ENCODE measurements around the gene ACER1.
"Not testable (repeated sequence)": the region's sequence is repeated elsewhere in the genome, so short reads cannot be mapped to it uniquely, and the experiment has no call there.

The ACER1 gene

DNA sequence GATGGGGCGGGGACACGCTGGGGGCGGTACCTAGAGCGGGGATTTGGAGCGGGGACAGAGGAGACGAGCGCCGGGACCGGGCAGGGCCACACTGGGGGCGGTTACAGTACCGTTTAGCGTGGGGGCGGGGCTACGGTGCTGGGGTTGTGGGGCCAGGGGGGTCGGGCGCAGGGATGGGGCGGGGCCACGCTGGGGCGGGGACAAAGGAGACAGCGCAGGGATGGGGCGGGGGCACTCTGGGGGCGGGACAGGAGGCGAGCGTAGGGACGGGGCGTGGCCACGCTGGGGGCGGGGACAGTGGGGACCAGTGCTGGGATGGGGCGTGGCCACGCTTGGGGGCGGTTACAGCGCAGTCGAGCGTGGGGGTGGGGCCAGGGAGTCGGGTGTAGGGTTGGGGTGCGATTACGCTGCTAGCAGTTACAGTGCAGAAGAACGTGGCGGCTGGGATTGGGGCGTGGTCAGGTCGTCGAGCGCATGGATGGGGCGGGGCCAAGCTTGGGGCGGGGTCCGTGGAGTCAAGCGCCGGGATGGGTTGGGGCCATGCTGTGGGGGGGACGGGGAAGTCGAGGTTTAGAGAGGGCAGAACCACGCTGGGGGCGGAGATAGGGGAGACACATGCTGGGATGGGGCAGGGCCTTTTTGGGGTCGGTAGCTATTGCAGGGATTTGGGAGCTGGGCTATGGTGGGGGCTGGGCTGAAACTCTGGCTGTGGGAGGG lies 39.8 kb upstream of the ACER1 start:
- no peaks in the 10 kb centered on the region for H3K27me3 ChIP-seq (ENCODE audit: control insufficient read depth, insufficient read depth, low read length)
- H3K4me1 ChIP-seq (ENCODE audit: control insufficient read depth, insufficient read depth, low read length) = no peaks in the 10 kb centered on the region
- H3K4me3 ChIP-seq (ENCODE audit: low read depth, low read length) = peak overlapping the region; percentile 85
- peaks cover 15% of the 10 kb centered on the region for H3K36me3 ChIP-seq (ENCODE audit: control insufficient read depth, insufficient read depth, low read length)
- no peaks in the 10 kb centered on the region for H3K9me3 ChIP-seq (ENCODE audit: control insufficient read depth, insufficient read depth, low read length)
- H3K9ac ChIP-seq (ENCODE audit: low read depth, low read length) = peak overlapping the region; percentile 54

DNA sequence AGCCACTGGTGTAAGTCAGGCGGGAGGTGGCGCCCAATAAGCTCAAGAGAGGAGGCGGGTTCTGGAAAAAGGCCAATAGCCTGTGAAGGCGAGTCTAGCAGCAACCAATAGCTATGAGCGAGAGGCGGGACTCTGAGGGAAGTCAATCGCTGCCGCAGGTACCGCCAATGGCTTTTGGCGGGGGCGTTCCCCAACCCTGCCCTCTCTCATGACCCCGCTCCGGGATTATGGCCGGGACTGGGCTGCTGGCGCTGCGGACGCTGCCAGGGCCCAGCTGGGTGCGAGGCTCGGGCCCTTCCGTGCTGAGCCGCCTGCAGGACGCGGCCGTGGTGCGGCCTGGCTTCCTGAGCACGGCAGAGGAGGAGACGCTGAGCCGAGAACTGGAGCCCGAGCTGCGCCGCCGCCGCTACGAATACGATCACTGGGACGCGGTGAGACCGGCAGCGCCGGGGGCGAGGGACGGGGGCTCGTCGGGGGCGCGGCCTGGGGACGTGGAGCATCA lies 39.2 kb upstream of the ACER1 start, which contains the start of gene ALKBH7:
TSS of gene ALKBH7 (plus strand) at position 201 of the 502 bp plus-strand sequence. CDS start at position 228, 27 bp downstream.
- H3K9me3 ChIP-seq (ENCODE audit: control insufficient read depth, insufficient read depth, low read length) = no peaks in the 10 kb centered on the region
- H3K27me3 ChIP-seq (ENCODE audit: control insufficient read depth, insufficient read depth, low read length) = no peaks in the 10 kb centered on the region
- H3K9ac ChIP-seq (ENCODE audit: low read depth, low read length) = peak within 1 kb of the TSS; percentile 87
- H3K4me1 ChIP-seq (ENCODE audit: control insufficient read depth, insufficient read depth, low read length) = no peaks in the 10 kb centered on the region
- H3K4me3 ChIP-seq (ENCODE audit: low read depth, low read length) = peak within 1 kb of the TSS; percentile 85
- H3K36me3 ChIP-seq (ENCODE audit: control insufficient read depth, insufficient read depth, low read length) = peaks cover 19% of the 10 kb centered on the region

DNA sequence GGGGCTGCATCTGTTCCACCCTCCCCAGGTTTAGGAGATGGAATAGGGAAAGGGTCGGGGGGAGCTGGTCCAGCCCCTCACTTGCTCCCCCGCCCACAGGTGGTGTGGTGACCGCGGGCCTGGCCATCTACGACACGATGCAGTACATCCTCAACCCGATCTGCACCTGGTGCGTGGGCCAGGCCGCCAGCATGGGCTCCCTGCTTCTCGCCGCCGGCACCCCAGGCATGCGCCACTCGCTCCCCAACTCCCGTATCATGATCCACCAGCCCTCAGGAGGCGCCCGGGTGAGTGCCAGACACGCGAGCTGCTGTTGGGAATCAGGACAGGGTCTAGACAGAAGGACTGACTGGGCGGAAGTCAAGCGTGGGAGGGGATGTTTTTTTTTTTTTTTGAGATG lies 30.9 kb upstream of the ACER1 start:
- Histone ChIP-seq H3K4me1 (ENCODE audit: control insufficient read depth, insufficient read depth, low read length) (no peaks in the 10 kb centered on the region), H3K27me3 (ENCODE audit: control insufficient read depth, insufficient read depth, low read length) (no peaks in the 10 kb centered on the region), H3K9ac (ENCODE audit: low read depth, low read length) (no peak overlapping the region), H3K9me3 (ENCODE audit: control insufficient read depth, insufficient read depth, low read length) (no peaks in the 10 kb centered on the region), H3K4me3 (ENCODE audit: low read depth, low read length) (no peak overlapping the region), H3K36me3 (ENCODE audit: control insufficient read depth, insufficient read depth, low read length) (peaks cover 23% of the 10 kb centered on the region)

DNA sequence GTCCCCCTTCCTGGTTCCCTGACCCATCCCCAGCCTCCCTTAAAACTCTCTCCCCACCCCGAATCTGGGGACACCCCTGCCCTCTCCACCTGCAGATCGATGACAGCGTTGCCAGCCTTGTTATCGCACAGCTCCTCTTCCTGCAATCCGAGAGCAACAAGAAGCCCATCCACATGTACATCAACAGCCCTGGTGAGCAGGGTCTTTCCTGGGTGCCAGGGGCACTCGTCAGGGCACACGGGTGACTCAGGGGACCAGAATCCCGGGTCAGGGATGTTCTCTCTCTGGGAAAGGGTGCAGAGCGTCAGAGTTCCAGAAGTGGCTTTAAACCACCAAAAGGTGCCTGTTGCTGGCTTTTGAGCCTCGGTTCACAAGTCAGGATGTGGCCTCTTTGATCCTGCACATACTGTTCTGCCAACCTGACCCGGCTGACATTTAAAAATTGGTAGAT lies 29.0 kb upstream of the ACER1 start:
- no peaks in the 10 kb centered on the region for H3K9me3 ChIP-seq (ENCODE audit: control insufficient read depth, insufficient read depth, low read length)
- peak overlapping the region; percentile 75 for H3K4me3 ChIP-seq (ENCODE audit: low read depth, low read length)
- peak overlapping the region; percentile 79 for H3K9ac ChIP-seq (ENCODE audit: low read depth, low read length)
- H3K36me3 ChIP-seq (ENCODE audit: control insufficient read depth, insufficient read depth, low read length) = peaks cover 14% of the 10 kb centered on the region
- H3K27me3 ChIP-seq (ENCODE audit: control insufficient read depth, insufficient read depth, low read length) = no peaks in the 10 kb centered on the region
- peaks cover 2% of the 10 kb centered on the region for H3K4me1 ChIP-seq (ENCODE audit: control insufficient read depth, insufficient read depth, low read length)

DNA sequence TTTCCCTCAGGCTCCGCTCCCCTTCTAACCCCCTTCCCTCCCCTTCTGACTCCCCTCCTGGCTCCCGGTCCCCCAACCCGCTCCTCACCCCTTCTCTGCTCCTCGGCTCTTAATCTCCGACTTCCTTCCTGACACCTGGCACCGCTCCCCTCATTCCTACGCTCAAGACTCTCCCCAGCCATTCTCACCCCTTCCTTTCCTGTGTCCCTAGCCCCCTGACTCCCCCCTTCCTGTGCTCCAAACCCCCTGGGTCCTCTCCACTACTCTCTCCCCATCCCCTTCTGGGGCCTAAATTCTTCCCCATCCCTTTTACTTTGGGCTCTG lies 28.6 kb upstream of the ACER1 start:
- Histone ChIP-seq H3K9me3 (ENCODE audit: control insufficient read depth, insufficient read depth, low read length) (no peaks in the 10 kb centered on the region), H3K36me3 (ENCODE audit: control insufficient read depth, insufficient read depth, low read length) (peaks cover 12% of the 10 kb centered on the region), H3K4me1 (ENCODE audit: control insufficient read depth, insufficient read depth, low read length) (peaks cover 2% of the 10 kb centered on the region), H3K27me3 (ENCODE audit: control insufficient read depth, insufficient read depth, low read length) (no peaks in the 10 kb centered on the region), H3K4me3 (ENCODE audit: low read depth, low read length) (peak overlapping the region; percentile 75), H3K9ac (ENCODE audit: low read depth, low read length) (peak overlapping the region; percentile 79)

DNA sequence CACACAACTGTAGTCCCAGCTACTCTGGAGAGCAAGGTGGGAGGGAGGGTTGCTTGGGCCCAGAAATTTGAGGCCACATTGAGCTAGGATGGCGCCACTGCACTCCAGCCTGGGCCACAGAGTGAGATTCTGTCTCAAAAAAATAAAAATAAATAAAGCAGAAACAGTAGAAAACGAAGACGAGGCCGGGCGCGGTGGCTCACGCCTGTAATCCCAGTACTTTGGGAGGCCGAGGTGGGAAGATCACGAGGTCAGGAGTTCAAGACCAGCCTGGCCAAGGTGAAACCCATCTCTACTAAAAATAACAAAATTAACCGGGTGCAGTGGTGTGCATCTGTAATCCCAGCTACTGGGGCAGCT lies 27.4 kb upstream of the ACER1 start:
- H3K4me1 ChIP-seq (ENCODE audit: control insufficient read depth, insufficient read depth, low read length); H3K9me3 ChIP-seq (ENCODE audit: control insufficient read depth, insufficient read depth, low read length); H3K27me3 ChIP-seq (ENCODE audit: control insufficient read depth, insufficient read depth, low read length); H3K9ac ChIP-seq (ENCODE audit: low read depth, low read length); H3K36me3 ChIP-seq (ENCODE audit: control insufficient read depth, insufficient read depth, low read length): not testable (repeated sequence)
- H3K4me3 ChIP-seq (ENCODE audit: low read depth, low read length) = peak overlapping the region; percentile 75

DNA sequence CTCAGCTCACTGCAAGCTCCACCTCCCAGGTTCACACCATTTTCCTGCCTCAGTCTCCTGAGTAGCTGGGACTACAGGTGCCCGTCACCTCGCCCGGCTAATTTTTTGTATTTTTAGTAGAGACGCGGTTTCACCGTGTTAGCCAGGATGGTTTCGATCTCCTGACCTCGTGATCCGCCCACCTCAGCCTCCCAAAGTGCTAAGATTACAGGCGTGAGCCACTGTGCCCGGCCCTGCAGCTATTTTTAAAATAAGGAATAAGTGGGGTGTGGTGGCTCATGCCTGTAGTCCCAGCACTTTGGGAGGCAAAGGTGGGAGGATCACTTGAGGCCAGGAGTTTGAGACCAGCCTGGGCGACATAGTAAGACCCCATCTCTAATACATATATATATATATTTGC lies 27.0 kb upstream of the ACER1 start:
- not testable (repeated sequence) for H3K9ac ChIP-seq (ENCODE audit: low read depth, low read length); H3K4me3 ChIP-seq (ENCODE audit: low read depth, low read length); H3K27me3 ChIP-seq (ENCODE audit: control insufficient read depth, insufficient read depth, low read length); H3K36me3 ChIP-seq (ENCODE audit: control insufficient read depth, insufficient read depth, low read length); H3K9me3 ChIP-seq (ENCODE audit: control insufficient read depth, insufficient read depth, low read length); H3K4me1 ChIP-seq (ENCODE audit: control insufficient read depth, insufficient read depth, low read length)

DNA sequence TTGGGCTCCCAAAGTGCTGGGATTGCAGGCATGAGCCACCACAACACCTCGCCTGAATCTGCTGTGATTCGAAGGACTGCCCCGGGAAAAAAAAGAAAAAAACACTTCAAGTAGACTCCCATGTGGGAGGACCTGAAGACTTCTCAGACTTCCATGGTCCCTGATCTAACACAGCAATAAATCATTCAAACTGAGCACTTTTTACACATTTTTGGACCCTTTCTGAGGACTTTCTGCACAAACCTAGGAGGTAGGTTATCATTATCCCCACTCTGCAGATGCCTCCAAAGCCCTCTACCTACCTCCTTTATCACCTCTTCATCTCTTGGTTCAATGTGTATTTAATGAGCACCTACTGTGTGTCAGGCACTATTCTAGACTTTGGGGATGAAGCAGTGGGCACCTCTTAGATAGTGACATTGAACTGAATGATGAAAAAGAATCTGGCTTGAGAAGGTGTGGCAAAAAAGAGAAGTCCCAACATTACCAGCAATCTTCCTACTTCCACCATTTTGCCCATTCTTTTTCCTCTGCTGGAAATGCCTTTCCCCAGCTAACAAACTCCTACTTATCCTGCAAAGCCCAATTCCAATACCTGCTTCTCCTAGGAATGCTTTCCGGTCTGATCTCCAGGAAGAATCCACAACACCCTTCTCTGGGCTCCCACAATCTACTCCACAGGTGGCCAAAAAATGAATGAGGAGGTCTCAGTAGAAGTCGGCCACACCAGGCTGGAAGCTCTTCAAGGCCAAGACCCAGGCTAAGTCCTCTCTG lies 26.3 kb upstream of the ACER1 start:
- Histone ChIP-seq H3K27me3 (ENCODE audit: control insufficient read depth, insufficient read depth, low read length) (no peaks in the 10 kb centered on the region), H3K36me3 (ENCODE audit: control insufficient read depth, insufficient read depth, low read length) (peaks cover 4% of the 10 kb centered on the region), H3K4me3 (ENCODE audit: low read depth, low read length) (no peak overlapping the region), H3K9me3 (ENCODE audit: control insufficient read depth, insufficient read depth, low read length) (no peaks in the 10 kb centered on the region), H3K4me1 (ENCODE audit: control insufficient read depth, insufficient read depth, low read length) (peaks cover 2% of the 10 kb centered on the region), H3K9ac (ENCODE audit: low read depth, low read length) (no peak overlapping the region)

DNA sequence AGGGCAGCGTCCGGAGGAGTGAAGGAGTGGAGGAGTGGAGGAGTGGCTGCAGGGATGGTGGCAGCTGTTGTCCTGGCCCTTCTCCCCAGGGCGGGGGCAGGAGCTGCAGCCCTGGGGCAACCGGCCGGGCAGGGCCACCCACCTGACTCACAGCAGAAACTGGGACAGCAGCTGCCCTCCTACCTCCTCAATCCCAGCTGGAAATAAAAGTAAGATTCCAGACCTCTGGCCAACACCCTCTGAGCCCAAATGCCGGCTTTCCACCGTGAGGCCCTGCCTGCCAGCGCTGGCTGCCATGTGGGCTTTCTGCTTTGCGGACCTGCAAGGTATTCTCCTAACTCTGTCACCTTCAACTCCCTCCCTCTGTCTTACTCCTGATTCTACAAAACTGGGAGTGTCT lies 24.6 kb upstream of the ACER1 start:
- H3K36me3 ChIP-seq (ENCODE audit: control insufficient read depth, insufficient read depth, low read length) = no peaks in the 10 kb centered on the region
- H3K27me3 ChIP-seq (ENCODE audit: control insufficient read depth, insufficient read depth, low read length) = no peaks in the 10 kb centered on the region
- H3K4me3 ChIP-seq (ENCODE audit: low read depth, low read length) = no peak overlapping the region
- peaks cover 2% of the 10 kb centered on the region for H3K4me1 ChIP-seq (ENCODE audit: control insufficient read depth, insufficient read depth, low read length)
- H3K9ac ChIP-seq (ENCODE audit: low read depth, low read length) = no peak overlapping the region
- H3K9me3 ChIP-seq (ENCODE audit: control insufficient read depth, insufficient read depth, low read length) = no peaks in the 10 kb centered on the region

DNA sequence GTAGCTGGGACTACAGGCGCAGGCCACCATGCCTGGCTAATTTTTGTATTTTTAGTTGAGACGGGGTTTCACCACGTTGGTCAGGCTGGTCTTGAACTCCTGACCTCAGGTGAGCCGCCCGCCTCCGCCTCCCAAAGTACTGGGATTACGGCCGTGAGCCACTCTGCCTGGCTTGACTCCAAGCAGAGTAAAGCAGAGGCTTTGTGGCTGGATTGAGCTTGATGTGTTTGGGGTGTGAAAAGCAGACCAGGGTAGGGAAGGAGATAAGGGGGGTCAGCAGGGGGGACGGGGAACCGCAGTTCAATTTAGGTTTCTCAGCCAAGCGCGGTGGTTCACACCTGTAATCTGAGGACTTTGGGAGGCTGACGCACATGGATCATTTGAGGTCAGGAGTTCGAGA lies 23.8 kb upstream of the ACER1 start:
- Histone ChIP-seq H3K4me1 (ENCODE audit: control insufficient read depth, insufficient read depth, low read length) (peaks cover 2% of the 10 kb centered on the region), H3K27me3 (ENCODE audit: control insufficient read depth, insufficient read depth, low read length) (no peaks in the 10 kb centered on the region), H3K9me3 (ENCODE audit: control insufficient read depth, insufficient read depth, low read length) (no peaks in the 10 kb centered on the region), H3K4me3 (ENCODE audit: low read depth, low read length) (no peak overlapping the region), H3K9ac (ENCODE audit: low read depth, low read length) (no peak overlapping the region), H3K36me3 (ENCODE audit: control insufficient read depth, insufficient read depth, low read length) (no peaks in the 10 kb centered on the region)

DNA sequence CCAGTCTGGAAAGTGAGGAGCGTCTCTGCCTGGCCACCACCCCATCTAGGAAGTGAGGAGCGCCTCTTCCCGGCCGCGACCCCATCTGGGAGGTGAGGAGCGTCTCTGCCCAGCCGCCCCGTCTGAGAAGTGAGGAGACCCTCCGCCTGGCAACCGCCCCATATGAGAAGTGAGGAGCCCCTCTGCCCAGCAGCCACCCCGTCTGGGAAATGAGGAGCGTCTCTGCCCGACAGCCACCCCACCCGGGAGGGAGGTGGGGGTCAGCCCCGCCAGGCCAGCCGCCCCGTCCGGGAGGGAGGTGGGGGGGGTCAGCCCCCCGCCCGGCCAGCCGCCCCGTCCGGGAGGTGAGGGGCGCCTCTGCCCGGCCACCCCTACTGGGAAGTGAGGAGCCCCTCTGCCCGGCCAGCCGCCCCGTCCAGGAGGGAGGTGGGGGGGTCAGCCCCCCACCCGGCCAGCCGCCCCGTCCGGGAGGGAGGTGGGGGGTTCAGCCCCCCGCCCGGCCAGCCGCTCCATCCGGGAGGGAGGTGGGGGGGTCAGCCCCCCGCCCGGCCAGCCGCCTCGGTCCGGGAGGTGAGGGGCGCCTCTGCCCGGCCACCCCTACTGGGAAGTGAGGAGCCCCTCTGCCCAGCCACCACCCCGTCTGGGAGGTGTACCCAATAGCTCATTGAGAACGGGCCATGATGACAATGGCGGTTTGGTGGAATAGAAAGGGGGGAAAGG lies 22.1 kb upstream of the ACER1 start:
- not testable (repeated sequence) for H3K9ac ChIP-seq (ENCODE audit: low read depth, low read length); H3K9me3 ChIP-seq (ENCODE audit: control insufficient read depth, insufficient read depth, low read length); H3K27me3 ChIP-seq (ENCODE audit: control insufficient read depth, insufficient read depth, low read length); H3K36me3 ChIP-seq (ENCODE audit: control insufficient read depth, insufficient read depth, low read length); H3K4me1 ChIP-seq (ENCODE audit: control insufficient read depth, insufficient read depth, low read length); H3K4me3 ChIP-seq (ENCODE audit: low read depth, low read length)

All from iPS-15b (cell line).